Hepatocyte (in vitro differentiated cells): ENCODE results near the gene ZFX. TPM values are rescaled to one million over a fixed set of nuclear protein-coding genes. Genes with fewer than 3 reads are reported as not detected.

ENCODE experiments used
- DNase-seq: peaks from one replicate; pipeline ENCODE4 v3.0.0-alpha.2; 2016; ENCODE audit warnings: low spot score
- H2AFZ ChIP-seq: fragments of 200-600 bp; sonication (generic); 2 replicates; pipeline ENCODE4 v1.6.0; 2016; ENCODE audit warnings: antibody characterized with exemption, mild to moderate bottlenecking
- H3K27ac ChIP-seq: fragments of 200-600 bp; sonication (generic); 2 replicates; pipeline ENCODE4 v1.5.1; 2016; ENCODE audit warnings: mild to moderate bottlenecking
- H3K27me3 ChIP-seq: fragments of 200-600 bp; sonication (generic); 2 replicates; pipeline ENCODE4 v1.6.1; 2016
- H3K36me3 ChIP-seq: fragments of 200-600 bp; sonication (generic); replicated peaks from 2 replicates; pipeline ENCODE4 v1.5.1; 2016; ENCODE audit warnings: low read depth; ENCODE audit not compliant: insufficient read depth
- H3K4me1 ChIP-seq: fragments of 200-600 bp; sonication (generic); 2 replicates; pipeline ENCODE4 v1.5.1; 2016; ENCODE audit warnings: mild to moderate bottlenecking, moderate library complexity; ENCODE audit not compliant: insufficient read depth
- H3K4me2 ChIP-seq: fragments of 200-600 bp; sonication (generic); 2 replicates; pipeline ENCODE4 v1.6.0; 2016
- H3K4me3 ChIP-seq: fragments of 200-600 bp; sonication (generic); 2 replicates; pipeline ENCODE4 v1.5.1; 2016; ENCODE audit warnings: mild to moderate bottlenecking
- H3K79me2 ChIP-seq: fragments of 200-600 bp; sonication (generic); 2 replicates; pipeline ENCODE4 v1.6.0; 2017; ENCODE audit warnings: mild to moderate bottlenecking
- H3K9me2 ChIP-seq: fragments of 200-600 bp; sonication (generic); replicated peaks from 2 replicates; pipeline ENCODE4 v1.6.0; 2017; ENCODE audit warnings: mild to moderate bottlenecking; ENCODE audit not compliant: insufficient read depth
- H3K9me3 ChIP-seq: fragments of 200-600 bp; sonication (generic); 2 replicates; pipeline ENCODE4 v1.5.1; 2016; ENCODE audit warnings: low read depth, mild to moderate bottlenecking
- H4K20me1 ChIP-seq: fragments of 200-600 bp; sonication (generic); 2 replicates; pipeline ENCODE4 v1.6.0; 2016; ENCODE audit warnings: mild to moderate bottlenecking; ENCODE audit not compliant: insufficient read depth, poor library complexity, severe bottlenecking
- CTCF ChIP-seq: fragments of 200-600 bp; sonication (generic); IDR thresholded peaks from 2 replicates; pipeline ENCODE4 v1.5.1; 2016; ENCODE audit warnings: antibody characterized with exemption, mild to moderate bottlenecking; ENCODE audit not compliant: poor library complexity
- EZH2 ChIP-seq: fragments of 200-600 bp; sonication (generic); IDR thresholded peaks from 2 replicates; pipeline ENCODE4 v1.6.1; 2016; ENCODE audit warnings: antibody characterized with exemption, mild to moderate bottlenecking, borderline replicate concordance
- EZH2phosphoT487 ChIP-seq: fragments of 200-600 bp; sonication (generic); IDR thresholded peaks from one replicate; pipeline ENCODE4 v1.6.1; 2018; ENCODE audit warnings: antibody characterized with exemption, mild to moderate bottlenecking, low read depth, moderate library complexity; ENCODE audit not compliant: unreplicated experiment, severe bottlenecking
- WGBS: methylation state at CpG from one replicate; pipeline ENCODE4 v1.1.6; 2016; ENCODE audit warnings: low lambda C conversion rate; ENCODE audit errors: missing lambda C conversion rate; 5-methylcytosine and 5-hydroxymethylcytosine counted together
- polyA plus RNA-seq: library from polyadenylated mRNA; unstranded; fragments of >200 nt; fragmentation: Nextera tagmentation; extraction: Ambion mirVana; gene quantifications from 2 replicates; pipeline ENCODE4 v1.2.1, GENCODE V29; 2016
- total RNA-seq: library from RNA; depleted of rRNA; stranded (reverse); fragments of >200 nt; gene quantifications from 2 replicates; pipeline ENCODE4 v1.2.3, GENCODE V29; 2014

ZFX gene
- total and polyA plus RNA-seq, 2 experiments from 2014 or later: 31.5 to 74.0 TPM

GRCh38 chrX:24208496-24209240 is 59.1 kb downstream of the ZFX start:
- DNase-seq: no peak
- Histone ChIP-seq H3K4me3 (no peak overlapping the region), H3K36me3 (peaks cover 6% of the 10 kb centered on the region), H4K20me1 (peaks cover 37% of the 10 kb centered on the region), H3K9me2 (no peaks in the 10 kb centered on the region), H3K4me1 (no peaks in the 10 kb centered on the region), H2AFZ (no peak overlapping the region), H3K27ac (no peak overlapping the region), H3K79me2 (peaks cover 93% of the 10 kb centered on the region), H3K4me2 (no peak overlapping the region), H3K27me3 (no peaks in the 10 kb centered on the region), H3K9me3 (no peaks in the 10 kb centered on the region)
- 96% methylated on average over 13 of the region's 13 CpGs for WGBS
- no peak for TF ChIP-seq CTCF
- no peak for TF ChIP-seq EZH2phosphoT487
- no peak for TF ChIP-seq EZH2

GRCh38 chrX:24210190-24210589 is 60.7 kb downstream of the ZFX start:
- no peaks in the 10 kb centered on the region for H3K4me1 ChIP-seq
- H3K4me2 ChIP-seq: no peak overlapping the region
- no peak overlapping the region for H2AFZ ChIP-seq
- TF ChIP-seq EZH2 (no peak), CTCF (no peak)
- no peaks in the 10 kb centered on the region for H3K9me3 ChIP-seq
- peaks cover 78% of the 10 kb centered on the region for H3K79me2 ChIP-seq
- H3K9me2 ChIP-seq: no peaks in the 10 kb centered on the region
- H3K4me3 ChIP-seq: no peak overlapping the region
- WGBS: 96% methylated on average over 6 of the region's 6 CpGs
- H3K36me3 ChIP-seq: peaks cover 6% of the 10 kb centered on the region
- no peak overlapping the region for H3K27ac ChIP-seq
- H4K20me1 ChIP-seq: peaks cover 21% of the 10 kb centered on the region
- DNase-seq: no peak
- no peaks in the 10 kb centered on the region for H3K27me3 ChIP-seq

GRCh38 chrX:24214568-24214967 is 65.0 kb downstream of the ZFX start:
- H3K4me3 ChIP-seq: no peak overlapping the region
- H3K9me3 ChIP-seq: no peaks in the 10 kb centered on the region
- TF ChIP-seq CTCF (no peak), EZH2 (no peak), EZH2phosphoT487 (no peak)
- no peaks in the 10 kb centered on the region for H4K20me1 ChIP-seq
- H3K36me3 ChIP-seq: peaks cover 6% of the 10 kb centered on the region
- H3K27me3 ChIP-seq: no peaks in the 10 kb centered on the region
- no peaks in the 10 kb centered on the region for H3K4me1 ChIP-seq
- peaks cover 36% of the 10 kb centered on the region for H3K79me2 ChIP-seq
- 79% methylated on average over 4 of the region's 4 CpGs for WGBS
- no peak overlapping the region for H2AFZ ChIP-seq
- no peak overlapping the region for H3K4me2 ChIP-seq
- no peak for DNase-seq
- H3K27ac ChIP-seq: no peak overlapping the region
- H3K9me2 ChIP-seq: no peaks in the 10 kb centered on the region
